HG03039 (cell line): Measurements from ENCODE around the gene ADAMTS13.
A peak's percentile ranks its signal among the peaks of the same experiment; 100 is the strongest.

Source experiments
- ATAC-seq: cut with Tn5 transposase; IDR thresholded peaks from one replicate; pipeline ENCODE4 v1.9.1; 2021; ENCODE audit warnings: mild to moderate bottlenecking, moderate library complexity; ENCODE audit not compliant: unreplicated experiment

The ADAMTS13 gene

GRCh38 chr9:133470988-133471387 is 48.8 kb downstream of the ADAMTS13 start:
- no peak for ATAC-seq

- no peak for ATAC-seq
These were observed 49.5 kb downstream of the ADAMTS13 start for GRCh38 chr9:133471551-133472276.

DNA sequence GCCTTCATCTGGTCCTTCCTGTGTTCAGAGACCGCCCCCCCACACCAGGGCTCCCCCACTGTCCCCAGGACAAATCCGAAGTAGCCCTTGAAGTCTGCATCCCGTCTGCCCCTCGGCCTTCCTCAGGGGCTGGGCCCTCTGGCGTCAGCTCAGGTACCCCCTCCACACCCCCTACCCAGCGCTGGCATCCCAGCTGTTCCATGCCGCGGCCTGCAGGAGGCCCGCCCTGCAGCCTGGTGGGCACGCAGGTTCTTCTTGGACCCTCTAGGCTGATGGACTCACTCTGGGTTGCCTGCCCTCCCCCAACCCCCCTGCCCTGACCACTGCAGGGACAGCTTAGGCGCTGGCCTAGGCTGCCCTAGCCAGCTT is 50.1 kb downstream of the ADAMTS13 start:
- ATAC-seq, result no peak

DNA sequence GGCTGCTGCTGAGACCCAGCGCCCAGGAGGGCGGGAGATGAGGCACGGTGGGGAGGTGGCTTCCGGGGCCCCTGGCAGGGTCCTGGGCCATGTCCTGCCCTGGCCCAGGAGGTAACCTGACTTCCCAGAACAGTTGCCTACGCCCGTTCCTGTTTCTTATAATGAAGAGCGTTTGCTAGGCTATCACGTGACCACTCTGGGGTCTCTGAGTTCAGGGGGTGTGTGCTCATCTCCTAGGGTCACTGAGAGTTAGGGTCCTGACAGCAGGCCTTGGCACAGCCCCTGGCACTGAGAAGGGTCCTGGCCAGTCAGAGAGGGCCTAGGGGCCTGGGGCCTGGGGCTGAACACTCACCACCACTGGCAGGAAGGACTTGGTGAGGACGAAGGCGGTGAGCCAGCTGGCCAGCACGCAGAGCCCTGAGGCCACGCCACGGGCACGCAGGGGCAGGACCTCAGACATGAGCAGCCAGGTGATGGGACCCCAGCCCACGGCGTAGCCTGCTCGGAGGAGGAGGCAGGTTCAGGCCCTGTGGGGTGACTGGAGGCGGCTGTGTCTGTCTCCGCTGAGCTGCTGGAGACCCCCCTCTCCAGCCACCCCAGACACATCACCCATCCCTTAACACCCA is 50.7 kb downstream of the ADAMTS13 start:
- no peak for ATAC-seq

- ATAC-seq, result no peak
These were observed 51.6 kb downstream of the ADAMTS13 start for GRCh38 chr9:133473743-133474142.

- no peak for ATAC-seq
These were observed 52.0 kb downstream of the ADAMTS13 start for GRCh38 chr9:133474215-133474614.

DNA sequence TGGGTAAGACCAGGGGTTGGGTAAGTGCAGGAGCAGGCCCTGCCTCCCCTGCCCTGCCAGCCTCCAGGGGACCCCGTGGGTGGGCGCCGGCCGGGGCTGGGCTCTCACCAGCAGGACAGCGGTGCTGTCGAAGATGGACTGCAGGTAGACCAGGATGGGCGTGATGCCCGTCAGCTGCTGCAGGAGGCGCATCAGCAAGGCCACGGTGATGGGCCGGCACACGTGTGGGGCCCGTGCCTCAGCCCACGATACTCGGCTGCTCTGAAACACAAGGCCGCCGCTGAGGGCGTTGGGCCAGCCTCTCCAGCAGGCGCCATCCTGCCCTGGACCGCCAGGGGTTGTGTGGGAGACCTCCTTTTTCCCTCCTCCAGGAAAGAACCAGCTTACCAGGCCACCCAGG is 52.7 kb downstream of the ADAMTS13 start:
- no peak for ATAC-seq

- no peak for ATAC-seq
These were observed 53.3 kb downstream of the ADAMTS13 start for GRCh38 chr9:133475292-133476012.

- ATAC-seq, result no peak
These were observed 54.1 kb downstream of the ADAMTS13 start for GRCh38 chr9:133476036-133476931.

DNA sequence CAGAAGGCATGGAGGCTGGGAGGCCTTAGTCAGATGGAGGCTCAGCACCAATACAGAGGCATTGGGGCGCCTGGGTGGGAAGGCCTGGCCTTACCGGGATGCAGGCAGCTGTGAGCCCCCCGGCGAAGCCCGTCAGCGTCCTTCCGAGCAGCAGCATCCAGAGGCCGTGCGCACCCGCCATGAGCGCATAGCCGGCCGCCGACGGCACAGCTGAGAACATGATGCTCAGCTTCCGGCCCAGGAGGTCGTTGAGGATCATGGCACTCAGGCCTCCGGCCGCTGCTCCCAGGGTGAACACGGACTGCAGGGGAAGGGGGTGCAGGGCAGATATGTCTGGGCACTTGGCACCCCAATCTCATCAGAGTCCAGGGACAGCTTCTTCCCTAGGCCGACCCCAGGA is 54.8 kb downstream of the ADAMTS13 start:
- ATAC-seq, result no peak

DNA sequence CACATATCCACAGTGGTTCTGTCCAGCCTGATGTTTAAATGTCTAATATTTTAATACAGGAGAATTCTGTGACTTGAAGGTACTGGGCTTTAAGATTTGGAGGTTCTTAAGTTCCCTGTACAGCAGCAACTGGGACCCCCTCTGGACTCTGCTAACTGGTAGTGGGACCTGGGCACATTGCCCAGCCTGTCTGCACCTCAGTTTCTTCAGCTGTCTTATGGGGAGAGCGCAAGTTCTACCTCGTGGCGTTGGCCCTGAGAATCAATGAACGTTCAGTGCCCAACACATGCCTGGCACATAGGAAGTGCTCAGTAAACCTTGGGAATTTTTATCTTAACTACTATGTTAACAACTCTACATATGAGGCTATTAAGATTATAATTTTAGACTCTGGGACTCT is 55.3 kb downstream of the ADAMTS13 start:
- ATAC-seq, result no peak

- ATAC-seq, result peak; percentile 23
These were observed 56.1 kb downstream of the ADAMTS13 start for GRCh38 chr9:133477992-133478850.

GRCh38 chr9:133478851-133479711 is 56.9 kb downstream of the ADAMTS13 start, which contains the start of gene SLC2A6:
SLC2A6 (minus strand) TSS chr9:133479099; CDS start chr9:133479059, 40 bp downstream.
- peak; percentile 86 for ATAC-seq

DNA sequence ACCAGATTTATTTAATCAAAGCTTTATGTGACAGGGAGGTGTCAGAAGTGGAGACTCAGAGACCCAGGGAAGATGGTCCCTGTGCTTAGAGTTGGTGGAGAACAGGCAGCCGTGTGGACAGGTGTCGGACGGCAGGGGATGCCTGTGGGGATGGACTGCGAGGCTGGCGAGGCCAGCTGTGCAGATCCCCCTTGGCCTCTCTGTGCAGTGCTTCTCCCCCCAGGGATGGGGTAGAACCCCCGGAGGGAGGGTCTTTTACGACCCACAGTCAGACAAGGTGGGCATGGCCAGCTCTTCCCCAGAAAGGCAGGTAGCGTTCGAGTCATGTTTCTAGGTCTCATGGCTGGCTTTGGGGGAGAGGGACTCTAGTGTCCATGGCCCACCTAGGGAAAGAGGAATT is 61.4 kb downstream of the ADAMTS13 start:
- no peak for ATAC-seq

DNA sequence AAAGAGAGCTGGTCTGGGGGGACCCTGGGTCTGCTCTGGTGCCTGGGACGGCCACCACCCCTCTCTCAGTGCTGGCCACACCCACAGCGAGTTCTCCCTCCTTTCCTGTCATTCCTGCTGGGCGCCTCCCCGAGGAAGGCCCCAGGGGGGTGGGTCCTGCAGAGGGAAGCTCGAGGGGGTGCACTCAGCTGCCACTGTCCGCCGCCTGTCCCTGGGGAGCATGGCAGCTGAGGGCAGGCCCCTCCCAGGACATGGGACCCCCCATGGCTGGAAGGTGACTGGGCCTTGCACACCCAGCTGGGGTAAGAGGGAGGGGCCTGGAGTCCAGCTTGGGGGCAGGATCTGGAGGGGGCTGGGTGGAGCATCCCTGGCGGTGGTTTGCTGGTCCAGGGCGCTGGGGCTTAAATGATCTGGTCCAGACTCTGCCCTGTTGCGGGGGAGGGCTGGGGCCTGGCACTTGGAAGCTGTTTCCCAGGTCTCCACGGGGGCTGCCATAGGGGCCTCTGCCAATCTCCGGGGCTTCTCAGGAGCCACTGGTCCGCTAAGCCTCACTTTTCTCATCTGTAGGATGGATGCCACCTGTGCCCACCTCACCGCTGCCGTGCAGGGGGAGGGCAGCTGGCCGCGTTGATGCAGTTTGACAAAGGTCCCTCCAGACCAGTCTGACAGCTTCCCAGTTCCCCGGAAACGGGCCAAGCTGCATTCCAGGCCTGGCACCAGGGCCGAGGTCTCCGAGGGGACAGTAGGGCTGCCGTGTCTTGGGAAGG is 62.7 kb downstream of the ADAMTS13 start:
- no peak for ATAC-seq

DNA sequence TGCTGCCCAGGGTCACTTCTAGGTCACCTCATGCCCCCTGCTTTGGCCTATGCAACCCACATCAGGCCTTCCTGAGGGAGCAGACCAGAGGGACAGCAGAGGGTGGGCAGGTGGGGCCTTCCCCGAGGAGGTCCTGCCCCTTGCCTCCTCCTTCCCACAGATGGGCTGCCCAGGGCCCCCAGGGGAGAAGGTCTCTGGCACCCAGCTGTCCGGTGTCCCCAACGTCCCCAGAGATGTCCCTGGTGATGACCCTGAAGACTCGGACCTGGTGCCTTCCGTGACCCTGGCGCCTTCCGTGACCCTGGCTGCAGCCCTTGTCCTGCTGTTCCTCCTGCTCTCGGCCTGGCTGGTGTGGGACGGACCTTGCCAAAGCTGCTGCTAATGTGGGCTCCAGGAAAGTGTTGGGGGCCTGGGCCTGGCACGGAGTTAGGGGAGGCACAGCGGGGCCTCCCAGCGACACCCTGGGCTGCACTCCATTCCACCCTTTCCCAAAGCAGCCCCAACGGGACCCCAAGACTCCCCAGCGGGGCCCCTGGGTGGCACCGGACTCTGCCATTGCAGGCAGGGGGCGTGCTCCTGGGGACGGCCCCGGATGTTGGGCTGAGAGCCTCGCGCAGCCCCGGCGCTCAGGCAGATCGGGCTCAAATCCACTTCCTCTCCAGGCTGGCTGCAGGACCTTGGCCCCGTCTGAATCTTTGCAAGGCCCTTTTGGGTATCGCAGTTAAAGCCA is 63.5 kb downstream of the ADAMTS13 start:
- ATAC-seq, result no peak

- no peak for ATAC-seq
These were observed 65.2 kb downstream of the ADAMTS13 start for GRCh38 chr9:133487331-133487725.
